Hepatocyte (in vitro differentiated cells): ENCODE measurements around the gene MPEG1. TPM values are rescaled to one million over a fixed set of nuclear protein-coding genes. Genes with fewer than 3 reads are reported as not detected.

ENCODE experiments used
- DNase-seq: peaks from one replicate; pipeline ENCODE4 v3.0.0-alpha.2; 2016; ENCODE audit warnings: low spot score
- H2AFZ ChIP-seq: fragments of 200-600 bp; sonication (generic); 2 replicates; pipeline ENCODE4 v1.6.0; 2016; ENCODE audit warnings: antibody characterized with exemption, mild to moderate bottlenecking
- H3K27ac ChIP-seq: fragments of 200-600 bp; sonication (generic); 2 replicates; pipeline ENCODE4 v1.5.1; 2016; ENCODE audit warnings: mild to moderate bottlenecking
- H3K27me3 ChIP-seq: fragments of 200-600 bp; sonication (generic); 2 replicates; pipeline ENCODE4 v1.6.1; 2016
- H3K36me3 ChIP-seq: fragments of 200-600 bp; sonication (generic); replicated peaks from 2 replicates; pipeline ENCODE4 v1.5.1; 2016; ENCODE audit warnings: low read depth; ENCODE audit not compliant: insufficient read depth
- H3K4me1 ChIP-seq: fragments of 200-600 bp; sonication (generic); 2 replicates; pipeline ENCODE4 v1.5.1; 2016; ENCODE audit warnings: mild to moderate bottlenecking, moderate library complexity; ENCODE audit not compliant: insufficient read depth
- H3K4me2 ChIP-seq: fragments of 200-600 bp; sonication (generic); 2 replicates; pipeline ENCODE4 v1.6.0; 2016
- H3K4me3 ChIP-seq: fragments of 200-600 bp; sonication (generic); 2 replicates; pipeline ENCODE4 v1.5.1; 2016; ENCODE audit warnings: mild to moderate bottlenecking
- H3K79me2 ChIP-seq: fragments of 200-600 bp; sonication (generic); 2 replicates; pipeline ENCODE4 v1.6.0; 2017; ENCODE audit warnings: mild to moderate bottlenecking
- H3K9me2 ChIP-seq: fragments of 200-600 bp; sonication (generic); replicated peaks from 2 replicates; pipeline ENCODE4 v1.6.0; 2017; ENCODE audit warnings: mild to moderate bottlenecking; ENCODE audit not compliant: insufficient read depth
- H3K9me3 ChIP-seq: fragments of 200-600 bp; sonication (generic); 2 replicates; pipeline ENCODE4 v1.5.1; 2016; ENCODE audit warnings: low read depth, mild to moderate bottlenecking
- H4K20me1 ChIP-seq: fragments of 200-600 bp; sonication (generic); 2 replicates; pipeline ENCODE4 v1.6.0; 2016; ENCODE audit warnings: mild to moderate bottlenecking; ENCODE audit not compliant: insufficient read depth, poor library complexity, severe bottlenecking
- CTCF ChIP-seq: fragments of 200-600 bp; sonication (generic); IDR thresholded peaks from 2 replicates; pipeline ENCODE4 v1.5.1; 2016; ENCODE audit warnings: antibody characterized with exemption, mild to moderate bottlenecking; ENCODE audit not compliant: poor library complexity
- EZH2 ChIP-seq: fragments of 200-600 bp; sonication (generic); IDR thresholded peaks from 2 replicates; pipeline ENCODE4 v1.6.1; 2016; ENCODE audit warnings: antibody characterized with exemption, mild to moderate bottlenecking, borderline replicate concordance
- EZH2phosphoT487 ChIP-seq: fragments of 200-600 bp; sonication (generic); IDR thresholded peaks from one replicate; pipeline ENCODE4 v1.6.1; 2018; ENCODE audit warnings: antibody characterized with exemption, mild to moderate bottlenecking, low read depth, moderate library complexity; ENCODE audit not compliant: unreplicated experiment, severe bottlenecking
- WGBS: methylation state at CpG from one replicate; pipeline ENCODE4 v1.1.6; 2016; ENCODE audit warnings: low lambda C conversion rate; ENCODE audit errors: missing lambda C conversion rate; 5-methylcytosine and 5-hydroxymethylcytosine counted together
- polyA plus RNA-seq: library from polyadenylated mRNA; unstranded; fragments of >200 nt; fragmentation: Nextera tagmentation; extraction: Ambion mirVana; gene quantifications from 2 replicates; pipeline ENCODE4 v1.2.1, GENCODE V29; 2016
- total RNA-seq: library from RNA; depleted of rRNA; stranded (reverse); fragments of >200 nt; gene quantifications from 2 replicates; pipeline ENCODE4 v1.2.3, GENCODE V29; 2014

The MPEG1 gene
- total and polyA plus RNA-seq, 2 experiments from 2014 or later = 0.57 TPM; not detected in 1

DNA sequence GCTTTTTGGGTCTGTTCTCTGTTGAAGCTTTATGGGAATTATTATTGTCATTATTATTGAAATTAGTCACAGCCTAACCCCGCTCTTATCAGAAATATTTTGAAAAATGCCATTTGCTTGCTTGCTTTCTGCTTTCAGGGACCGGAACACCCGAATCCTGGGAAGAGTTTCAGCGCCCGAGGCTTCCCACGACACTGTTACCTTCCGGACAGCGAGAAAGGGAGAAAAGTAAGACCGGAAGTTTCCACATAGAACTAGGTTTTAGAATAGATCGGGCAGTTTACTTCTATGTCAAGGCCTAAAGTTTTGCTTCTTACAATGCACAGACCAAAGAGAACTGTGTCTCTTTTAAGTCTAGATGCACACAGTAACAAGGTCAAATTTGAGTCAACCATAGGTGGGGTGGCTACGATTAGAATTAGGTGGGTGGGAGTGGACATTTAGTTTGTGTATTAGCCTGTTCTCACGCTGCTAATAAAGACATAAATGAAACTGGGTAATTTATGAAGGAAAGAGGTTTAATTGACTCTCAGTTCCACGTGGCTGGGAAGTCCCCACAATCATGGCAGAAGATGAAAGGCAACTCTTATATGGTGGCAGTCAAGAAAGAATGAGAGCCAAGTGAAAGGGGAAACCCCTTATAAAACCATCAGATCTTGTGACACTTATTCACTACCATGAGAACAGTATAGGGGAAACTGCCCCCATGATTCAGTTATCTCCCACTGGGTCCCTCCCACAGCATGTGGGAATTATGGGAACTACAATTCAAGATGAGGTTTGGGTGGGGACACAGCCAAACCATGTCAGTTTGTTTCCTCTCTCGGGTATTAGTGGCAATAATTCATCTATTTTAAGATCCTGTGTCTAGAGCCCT is 12.9 kb downstream of the MPEG1 start:
- no peak overlapping the region for H2AFZ ChIP-seq
- WGBS = 86% methylated on average over 14 of the region's 14 CpGs
- no peak overlapping the region for H3K4me2 ChIP-seq
- DNase-seq = no peak
- TF ChIP-seq EZH2phosphoT487 (no peak), EZH2 (no peak), CTCF (no peak)
- no peaks in the 10 kb centered on the region for H4K20me1 ChIP-seq
- H3K79me2 ChIP-seq = no peaks in the 10 kb centered on the region
- H3K36me3 ChIP-seq = peaks cover 5% of the 10 kb centered on the region
- no peak overlapping the region for H3K27ac ChIP-seq
- H3K27me3 ChIP-seq = no peaks in the 10 kb centered on the region
- H3K4me3 ChIP-seq = no peak overlapping the region
- peaks cover 5% of the 10 kb centered on the region for H3K4me1 ChIP-seq
- no peaks in the 10 kb centered on the region for H3K9me3 ChIP-seq
- no peaks in the 10 kb centered on the region for H3K9me2 ChIP-seq

DNA sequence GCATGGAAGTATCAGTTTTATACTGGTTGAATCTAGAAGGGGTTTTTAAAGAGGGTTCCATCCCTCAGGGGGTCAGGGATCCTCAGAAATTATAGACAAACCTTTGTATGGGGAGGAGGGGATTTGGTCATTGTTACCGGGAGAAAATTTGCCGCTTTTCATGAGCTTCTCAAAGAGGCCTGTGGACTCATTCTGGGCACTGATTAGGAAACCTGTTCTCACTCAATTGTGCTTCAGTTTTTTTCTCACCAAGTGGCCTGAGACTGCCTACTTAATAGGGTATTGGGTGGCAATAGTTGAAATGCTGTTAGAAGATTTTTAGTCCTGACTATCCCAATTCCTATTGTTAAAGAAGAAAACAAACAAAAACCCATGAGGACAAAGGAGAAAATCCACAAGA is 14.0 kb downstream of the MPEG1 start:
- Histone ChIP-seq H3K4me1 (peaks cover 5% of the 10 kb centered on the region), H3K4me2 (no peak overlapping the region), H2AFZ (no peak overlapping the region), H4K20me1 (no peaks in the 10 kb centered on the region), H3K4me3 (no peak overlapping the region), H3K27me3 (no peaks in the 10 kb centered on the region), H3K27ac (no peak overlapping the region), H3K9me3 (no peaks in the 10 kb centered on the region), H3K36me3 (peaks cover 5% of the 10 kb centered on the region), H3K79me2 (no peaks in the 10 kb centered on the region), H3K9me2 (no peaks in the 10 kb centered on the region)
- no peak for DNase-seq
- WGBS = 86% methylated on average over 2 of the region's 2 CpGs
- TF ChIP-seq EZH2 (no peak), CTCF (no peak), EZH2phosphoT487 (no peak)

GRCh38 chr11:59197991-59198390 is 14.7 kb downstream of the MPEG1 start:
- Histone ChIP-seq H3K27me3 (no peaks in the 10 kb centered on the region), H3K4me2 (no peak overlapping the region), H2AFZ (no peak overlapping the region), H3K9me3 (no peaks in the 10 kb centered on the region), H3K79me2 (no peaks in the 10 kb centered on the region), H3K27ac (peak overlapping the region; percentile 36), H3K9me2 (no peaks in the 10 kb centered on the region), H3K36me3 (peaks cover 5% of the 10 kb centered on the region), H3K4me3 (no peak overlapping the region), H4K20me1 (no peaks in the 10 kb centered on the region), H3K4me1 (peaks cover 5% of the 10 kb centered on the region)
- TF ChIP-seq CTCF (no peak), EZH2phosphoT487 (no peak)
- whole genome bisulfite sequencing = 57% methylated on average over 9 of the region's 9 CpGs
- peak; percentile 78 for DNase-seq
